ENCODE data around the gene ALG3.

DNA sequence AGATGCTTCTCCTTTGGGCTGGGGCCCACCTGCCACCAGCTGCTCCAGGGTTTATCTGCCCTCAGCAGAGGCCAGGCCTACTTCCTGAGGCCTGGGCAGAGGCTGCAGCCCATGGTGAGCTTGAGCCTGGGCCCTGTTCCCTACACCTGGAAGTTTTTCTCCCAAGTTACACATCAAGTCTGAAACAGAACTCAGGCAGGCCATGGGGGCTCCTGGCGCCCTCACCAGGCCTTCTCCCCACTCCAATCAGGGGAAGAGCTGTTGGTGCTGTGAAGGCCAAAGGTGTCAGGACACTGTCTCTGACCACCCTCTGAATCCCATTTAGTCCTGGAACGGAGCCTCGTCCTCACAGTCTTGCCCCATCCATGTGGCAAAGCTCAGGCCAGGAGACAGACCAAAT lies 12.1 kb downstream of the ALG3 start:
- TF ChIP-seq, protein P1, sequence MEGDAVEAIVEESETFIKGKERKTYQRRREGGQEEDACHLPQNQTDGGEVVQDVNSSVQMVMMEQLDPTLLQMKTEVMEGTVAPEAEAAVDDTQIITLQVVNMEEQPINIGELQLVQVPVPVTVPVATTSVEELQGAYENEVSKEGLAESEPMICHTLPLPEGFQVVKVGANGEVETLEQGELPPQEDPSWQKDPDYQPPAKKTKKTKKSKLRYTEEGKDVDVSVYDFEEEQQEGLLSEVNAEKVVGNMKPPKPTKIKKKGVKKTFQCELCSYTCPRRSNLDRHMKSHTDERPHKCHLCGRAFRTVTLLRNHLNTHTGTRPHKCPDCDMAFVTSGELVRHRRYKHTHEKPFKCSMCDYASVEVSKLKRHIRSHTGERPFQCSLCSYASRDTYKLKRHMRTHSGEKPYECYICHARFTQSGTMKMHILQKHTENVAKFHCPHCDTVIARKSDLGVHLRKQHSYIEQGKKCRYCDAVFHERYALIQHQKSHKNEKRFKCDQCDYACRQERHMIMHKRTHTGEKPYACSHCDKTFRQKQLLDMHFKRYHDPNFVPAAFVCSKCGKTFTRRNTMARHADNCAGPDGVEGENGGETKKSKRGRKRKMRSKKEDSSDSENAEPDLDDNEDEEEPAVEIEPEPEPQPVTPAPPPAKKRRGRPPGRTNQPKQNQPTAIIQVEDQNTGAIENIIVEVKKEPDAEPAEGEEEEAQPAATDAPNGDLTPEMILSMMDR (conservative IDR thresholded peaks at IDR 0.05), result no peak
- no peak for TF ChIP-seq ZFX (IDR thresholded peaks at IDR 0.05)

All from C4-2B (cell line).